Cardiac muscle cell (in vitro differentiated cells and primary cell): ENCODE results near the gene PID1. TPM values are rescaled to one million over a fixed set of nuclear protein-coding genes. Genes with fewer than 3 reads are reported as not detected.

Experiments used
- DNase-seq, 2 donors: peaks; one replicate each; pipeline versions ENCODE4 v3.0.0 to v3.0.0-alpha.2; 2010 to 2017; ENCODE audit warnings: low read depth in 1 of 2, low spot score in 1 of 2
- H3K27ac ChIP-seq: fragments of 200-600 bp; sonication (generic); 2 replicates; pipeline ENCODE4 v1.5.1; 2016
- H3K27me3 ChIP-seq: fragments of 200-600 bp; sonication (generic); 2 replicates; pipeline ENCODE4 v1.6.0; 2016; ENCODE audit warnings: control low read depth
- H3K36me3 ChIP-seq: fragments of 200-600 bp; sonication (generic); 2 replicates; pipeline ENCODE4 v1.5.1; 2016; ENCODE audit warnings: control low read depth
- H3K4me1 ChIP-seq: fragments of 200-600 bp; sonication (generic); 2 replicates; pipeline ENCODE4 v1.8.1; 2017; ENCODE audit warnings: low read depth, mild to moderate bottlenecking, mixed run types
- H3K4me3 ChIP-seq: fragments of 200-600 bp; sonication (generic); 2 replicates; pipeline ENCODE4 v1.5.1; 2016; ENCODE audit warnings: mild to moderate bottlenecking
- H3K9me3 ChIP-seq: fragments of 200-600 bp; sonication (generic); 2 replicates; pipeline ENCODE4 v1.5.1; 2017; ENCODE audit warnings: low read depth, mild to moderate bottlenecking, control low read depth
- polyA plus RNA-seq: library from polyadenylated mRNA; unstranded; fragments of >200 nt; fragmentation: Nextera tagmentation; extraction: Ambion mirVana; gene quantifications from 2 replicates; pipeline ENCODE4 v1.2.1, GENCODE V29; 2016
- total RNA-seq: library from RNA; depleted of rRNA; stranded (reverse); fragments of >200 nt; gene quantifications from 2 replicates; pipeline ENCODE4 v1.2.3, GENCODE V29; 2016
- TF ChIP-seq, protein P1 (sequence below): IDR thresholded peaks from 2 replicates; pipeline ENCODE4 v1.5.1; 2012; ENCODE audit warnings: low read depth, mild to moderate bottlenecking, low read length

Gene PID1
- total and polyA plus RNA-seq, 2 experiments from 2014 or later = 0.42 to 0.43 TPM

DNA sequence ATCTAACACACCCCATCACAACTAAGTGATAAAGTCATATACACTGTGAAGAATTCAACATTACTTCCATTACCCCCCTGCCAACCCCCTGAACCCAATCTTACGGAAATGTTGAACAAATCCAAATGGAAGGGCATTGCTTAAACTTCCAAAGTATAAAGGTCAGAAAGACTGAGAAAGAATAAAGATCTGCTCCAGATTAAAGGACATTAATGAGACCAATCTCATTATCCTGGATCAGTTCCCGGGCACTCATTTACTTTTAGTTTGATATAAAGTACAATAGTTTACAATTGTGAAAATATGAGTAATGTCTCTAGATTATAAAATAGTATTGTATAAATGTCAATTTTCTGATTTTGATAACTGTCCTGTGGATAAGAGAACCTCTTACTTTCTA, 229.4 kb downstream of the PID1 start:
- TF ChIP-seq, protein P1, sequence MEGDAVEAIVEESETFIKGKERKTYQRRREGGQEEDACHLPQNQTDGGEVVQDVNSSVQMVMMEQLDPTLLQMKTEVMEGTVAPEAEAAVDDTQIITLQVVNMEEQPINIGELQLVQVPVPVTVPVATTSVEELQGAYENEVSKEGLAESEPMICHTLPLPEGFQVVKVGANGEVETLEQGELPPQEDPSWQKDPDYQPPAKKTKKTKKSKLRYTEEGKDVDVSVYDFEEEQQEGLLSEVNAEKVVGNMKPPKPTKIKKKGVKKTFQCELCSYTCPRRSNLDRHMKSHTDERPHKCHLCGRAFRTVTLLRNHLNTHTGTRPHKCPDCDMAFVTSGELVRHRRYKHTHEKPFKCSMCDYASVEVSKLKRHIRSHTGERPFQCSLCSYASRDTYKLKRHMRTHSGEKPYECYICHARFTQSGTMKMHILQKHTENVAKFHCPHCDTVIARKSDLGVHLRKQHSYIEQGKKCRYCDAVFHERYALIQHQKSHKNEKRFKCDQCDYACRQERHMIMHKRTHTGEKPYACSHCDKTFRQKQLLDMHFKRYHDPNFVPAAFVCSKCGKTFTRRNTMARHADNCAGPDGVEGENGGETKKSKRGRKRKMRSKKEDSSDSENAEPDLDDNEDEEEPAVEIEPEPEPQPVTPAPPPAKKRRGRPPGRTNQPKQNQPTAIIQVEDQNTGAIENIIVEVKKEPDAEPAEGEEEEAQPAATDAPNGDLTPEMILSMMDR = no peak
- Histone ChIP-seq H3K4me3 (no peak overlapping the region), H3K27ac (no peak overlapping the region)

DNA sequence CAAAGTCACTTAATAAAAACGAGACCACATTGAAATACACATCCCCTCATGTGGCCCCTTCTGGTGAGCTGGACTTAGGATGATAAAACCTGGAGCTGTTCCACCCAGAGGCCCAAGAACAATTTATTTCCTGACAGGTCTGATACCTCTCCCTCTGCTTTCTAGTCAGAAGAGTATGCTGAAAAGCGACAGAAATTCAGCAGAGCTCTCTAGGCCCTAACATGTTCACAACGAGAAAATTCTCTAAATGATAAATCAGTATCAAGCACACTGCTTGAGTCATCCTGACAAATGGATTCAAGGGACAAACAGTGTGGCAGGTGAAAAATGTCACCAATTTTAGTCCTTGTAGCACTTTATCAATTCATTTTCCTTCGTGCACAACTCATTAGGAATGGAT, 233.5 kb downstream of the PID1 start:
- no peaks in the 10 kb centered on the region for H3K9me3 ChIP-seq
- no peaks in the 10 kb centered on the region for H3K27me3 ChIP-seq
- no peaks in the 10 kb centered on the region for H3K36me3 ChIP-seq
- no peak for DNase-seq
- peaks cover 6% of the 10 kb centered on the region for H3K4me1 ChIP-seq
- TF ChIP-seq, protein P1 = no peak
- no peak overlapping the region for H3K4me3 ChIP-seq
- no peak overlapping the region for H3K27ac ChIP-seq

More for the DNA sequence above, 229.4 kb downstream of the PID1 start:
- H3K4me1 ChIP-seq = peaks cover 11% of the 10 kb centered on the region
- no peaks in the 10 kb centered on the region for H3K27me3 ChIP-seq
- no peaks in the 10 kb centered on the region for H3K9me3 ChIP-seq
- DNase-seq = no peak
- no peaks in the 10 kb centered on the region for H3K36me3 ChIP-seq

DNA sequence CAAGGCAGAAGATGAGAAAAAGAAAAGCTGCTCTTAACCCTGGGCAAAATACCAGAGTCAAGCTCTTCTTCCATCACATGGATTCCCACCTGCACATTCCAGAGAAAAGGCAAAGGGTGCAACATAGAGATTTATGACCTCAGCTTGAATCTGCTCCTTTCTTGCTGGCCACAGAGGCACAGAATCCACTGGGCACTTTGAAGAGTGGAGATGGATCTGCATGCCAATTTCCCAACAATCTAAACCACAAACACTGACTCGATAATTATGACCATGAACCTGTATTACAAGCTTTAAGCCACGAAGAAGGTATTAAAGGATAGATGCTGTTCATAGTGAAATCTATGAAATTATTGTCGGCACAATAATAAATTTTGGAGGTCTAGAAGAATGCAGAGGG, 237.3 kb downstream of the PID1 start:
- H3K4me1 ChIP-seq = peaks cover 6% of the 10 kb centered on the region
- no peak overlapping the region for H3K27ac ChIP-seq
- TF ChIP-seq, protein P1 = no peak
- H3K36me3 ChIP-seq = no peaks in the 10 kb centered on the region
- no peaks in the 10 kb centered on the region for H3K9me3 ChIP-seq
- DNase-seq = no peak
- no peak overlapping the region for H3K4me3 ChIP-seq
- H3K27me3 ChIP-seq = no peaks in the 10 kb centered on the region

DNA sequence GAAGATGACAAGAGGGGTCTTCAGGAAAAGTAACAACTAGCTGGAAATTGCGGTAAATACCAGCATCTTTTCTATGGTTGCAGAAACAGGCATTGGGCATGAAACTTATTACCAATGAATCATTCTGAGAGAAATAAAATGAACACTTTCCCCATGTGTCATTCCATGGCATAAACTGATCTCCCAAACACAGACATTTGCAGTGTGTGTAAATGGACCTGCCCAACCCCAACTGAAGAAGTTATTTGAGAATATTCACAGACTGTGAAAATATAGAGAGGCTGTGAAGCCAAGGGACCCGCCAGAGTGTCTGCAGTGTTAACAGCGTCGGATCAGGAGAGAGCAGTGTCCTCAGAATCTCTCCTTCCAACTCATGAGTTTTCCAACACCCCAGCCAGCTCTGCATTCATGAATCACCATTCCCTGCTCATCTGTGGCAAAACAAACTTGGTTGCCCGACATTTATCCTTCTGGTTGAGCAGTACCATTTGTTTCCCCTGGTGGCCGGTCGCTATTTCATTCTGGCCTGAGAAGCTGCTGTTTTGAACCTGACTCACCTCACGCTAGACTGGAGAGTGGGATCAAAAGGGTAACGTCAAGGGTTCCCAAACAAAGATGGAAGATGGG, 238.4 kb downstream of the PID1 start:
- no peak for DNase-seq
- H3K4me1 ChIP-seq = peaks cover 6% of the 10 kb centered on the region
- TF ChIP-seq, protein P1 = no peak

DNA sequence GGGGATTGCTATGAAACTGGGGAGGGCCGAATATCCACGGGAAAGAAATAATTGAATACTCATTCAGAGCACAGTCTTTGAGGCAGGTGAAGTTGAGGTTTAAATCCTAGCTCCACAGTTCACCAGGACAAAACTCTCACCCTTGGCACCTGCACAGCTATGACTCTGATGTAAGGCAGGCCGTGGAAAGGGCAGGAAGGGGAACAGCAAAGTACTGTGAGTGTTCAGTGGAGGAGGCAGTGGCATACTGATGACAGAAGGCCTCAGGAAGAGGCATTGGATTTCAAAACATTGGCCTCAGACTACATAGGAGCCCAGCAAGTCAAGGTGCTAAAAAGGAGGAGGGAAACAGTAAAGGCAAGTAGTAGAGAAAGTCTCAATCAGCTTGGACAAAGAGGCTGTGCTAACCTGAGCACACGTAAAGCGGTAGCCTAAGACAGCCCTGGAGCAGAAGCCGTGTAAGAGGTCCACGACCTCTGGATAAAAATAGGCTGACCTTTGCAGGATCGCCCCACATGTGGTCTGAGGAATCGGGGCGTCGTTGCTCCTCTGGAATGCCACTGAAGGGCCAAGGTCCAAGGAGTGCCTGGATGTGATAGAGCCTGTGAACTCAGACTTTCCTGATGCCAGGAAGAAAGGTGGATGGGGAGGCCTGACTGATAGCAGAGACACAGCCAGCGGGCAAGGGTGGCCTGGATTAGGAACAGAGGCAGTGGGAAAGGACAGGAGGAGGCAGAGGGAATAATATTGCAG, 243.6 kb downstream of the PID1 start:
- no peak overlapping the region for H3K27ac ChIP-seq
- H3K27me3 ChIP-seq = no peaks in the 10 kb centered on the region
- no peaks in the 10 kb centered on the region for H3K4me1 ChIP-seq
- no peak overlapping the region for H3K4me3 ChIP-seq
- H3K9me3 ChIP-seq = no peaks in the 10 kb centered on the region
- no peak for DNase-seq
- no peaks in the 10 kb centered on the region for H3K36me3 ChIP-seq
- TF ChIP-seq, protein P1 = no peak

More for the DNA sequence above, 238.4 kb downstream of the PID1 start:
- Histone ChIP-seq H3K36me3 (no peaks in the 10 kb centered on the region), H3K27me3 (no peaks in the 10 kb centered on the region), H3K4me3 (no peak overlapping the region), H3K27ac (no peak overlapping the region), H3K9me3 (no peaks in the 10 kb centered on the region)
